H9 (cell line): ENCODE data around the gene FBLN2. TPM values are rescaled to one million over a fixed set of nuclear protein-coding genes. Genes with fewer than 3 reads are reported as not detected.

Experiments used
- DNase-seq: peaks from one replicate; pipeline ENCODE4 v3.0.0-alpha.2; 2017
- H2AFZ ChIP-seq: one replicate; pipeline ENCODE4 v1.6.1; 2013; ENCODE audit warnings: mild to moderate bottlenecking, low read length, control low read depth, moderate library complexity
- H2AK5ac ChIP-seq: 2 replicates; pipeline ENCODE4 v1.6.1; 2013; ENCODE audit warnings: low read length, control low read depth, mixed read lengths; ENCODE audit not compliant: insufficient read length
- H2BK120ac ChIP-seq: one replicate; pipeline ENCODE4 v1.6.1; 2013; ENCODE audit warnings: low read depth, mild to moderate bottlenecking, low read length, control low read depth, inconsistent platforms; ENCODE audit not compliant: poor library complexity, severe bottlenecking
- H2BK12ac ChIP-seq: 2 replicates; pipeline ENCODE4 v1.6.1; 2013; ENCODE audit warnings: low read length, control low read depth, mixed read lengths, low read depth; ENCODE audit not compliant: insufficient read length
- H2BK15ac ChIP-seq: 2 replicates; pipeline ENCODE4 v1.6.1; 2013; ENCODE audit warnings: low read depth, low read length, control low read depth
- H2BK20ac ChIP-seq: one replicate; pipeline ENCODE4 v1.6.1; 2013; ENCODE audit warnings: low read depth, mild to moderate bottlenecking, low read length, control low read depth, inconsistent platforms; ENCODE audit not compliant: poor library complexity, severe bottlenecking
- H2BK5ac ChIP-seq: 2 replicates; pipeline ENCODE4 v1.6.1; 2013; ENCODE audit warnings: low read length, control low read depth, mixed read lengths; ENCODE audit not compliant: insufficient read length
- H3K14ac ChIP-seq: 2 replicates; pipeline ENCODE4 v1.6.1; 2013; ENCODE audit warnings: low read length, control low read depth; ENCODE audit not compliant: insufficient read depth
- H3K18ac ChIP-seq: 2 replicates; pipeline ENCODE4 v1.6.1; 2013; ENCODE audit warnings: low read depth, mild to moderate bottlenecking, mixed read lengths, low read length, control low read depth; ENCODE audit not compliant: insufficient read length
- H3K23ac ChIP-seq: 2 replicates; pipeline ENCODE4 v1.6.1; 2013; ENCODE audit warnings: low read length, control low read depth, mixed read lengths, low read depth; ENCODE audit not compliant: insufficient read length
- H3K23me2 ChIP-seq: 2 replicates; pipeline ENCODE4 v1.6.1; 2013; ENCODE audit warnings: low read depth, mild to moderate bottlenecking, mixed read lengths, low read length, control low read depth; ENCODE audit not compliant: insufficient read length, poor library complexity, severe bottlenecking
- H3K27ac ChIP-seq: 2 replicates; pipeline ENCODE4 v1.5.1; 2013; ENCODE audit warnings: low read length, control low read depth, mixed read lengths, low read depth; ENCODE audit not compliant: insufficient read length
- H3K27me3 ChIP-seq: 2 replicates; pipeline ENCODE4 v1.6.1; 2013; ENCODE audit warnings: low read length, control low read depth, inconsistent platforms; ENCODE audit not compliant: insufficient read depth
- H3K4ac ChIP-seq: 2 replicates; pipeline ENCODE4 v1.6.1; 2013; ENCODE audit warnings: low read depth, mild to moderate bottlenecking, control low read depth, inconsistent platforms, low read length, moderate library complexity
- H3K4me1 ChIP-seq: 2 replicates; pipeline ENCODE4 v1.6.1; 2013; ENCODE audit warnings: low read length, control low read depth, inconsistent platforms; ENCODE audit not compliant: insufficient read depth
- H3K4me2 ChIP-seq: 2 replicates; pipeline ENCODE4 v1.6.1; 2013; ENCODE audit warnings: low read length, control low read depth, mixed read lengths; ENCODE audit not compliant: insufficient read length, insufficient read depth
- H3K56ac ChIP-seq: 2 replicates; pipeline ENCODE4 v1.6.1; 2013; ENCODE audit warnings: low read depth, mild to moderate bottlenecking, mixed read lengths, low read length, control low read depth; ENCODE audit not compliant: insufficient read length
- H3K79me1 ChIP-seq: 2 replicates; pipeline ENCODE4 v1.6.1; 2013; ENCODE audit warnings: low read depth, mild to moderate bottlenecking, moderate library complexity, low read length, control low read depth, inconsistent platforms; ENCODE audit not compliant: insufficient read depth, poor library complexity, severe bottlenecking
- H3K79me2 ChIP-seq: 2 replicates; pipeline ENCODE4 v1.6.1; 2013; ENCODE audit warnings: low read length, control low read depth, inconsistent platforms; ENCODE audit not compliant: insufficient read depth
- H3K9ac ChIP-seq: 2 replicates; pipeline ENCODE4 v1.6.1; 2013; ENCODE audit warnings: low read length, control low read depth, mixed read lengths; ENCODE audit not compliant: insufficient read length; ENCODE audit errors: extremely low read depth
- H3K9me3 ChIP-seq: one replicate; pipeline ENCODE4 v1.6.1; 2013; ENCODE audit warnings: low read depth, low read length, inconsistent platforms; ENCODE audit not compliant: control insufficient read depth
- H3T11ph ChIP-seq: one replicate; pipeline ENCODE4 v1.6.1; 2013; ENCODE audit warnings: mild to moderate bottlenecking, low read length, control low read depth, inconsistent platforms
- H4K20me1 ChIP-seq: one replicate; pipeline ENCODE4 v1.6.1; 2013; ENCODE audit not compliant: control insufficient read depth, insufficient read length, insufficient read depth
- H4K5ac ChIP-seq: 2 replicates; pipeline ENCODE4 v1.6.1; 2013; ENCODE audit warnings: low read depth, mild to moderate bottlenecking, mixed read lengths, low read length, control low read depth; ENCODE audit not compliant: insufficient read length
- H4K8ac ChIP-seq: replicated peaks from 2 replicates; pipeline ENCODE4 v1.6.1; 2013; ENCODE audit warnings: low read length, control low read depth, mixed read lengths, low read depth; ENCODE audit not compliant: insufficient read length
- H4K91ac ChIP-seq: 2 replicates; pipeline ENCODE4 v1.6.1; 2013; ENCODE audit warnings: low read depth, mild to moderate bottlenecking, moderate library complexity, mixed read lengths, low read length, control low read depth; ENCODE audit not compliant: insufficient read length
- H3K27ac Mint-ChIP-seq, 3 experiments: 2 replicates in 2 of 3; 3 replicates in 1 of 3; pipeline ENCODE4 v1.8.0; 2020 to 2021; ENCODE audit warnings: mixed read lengths in 3 of 3, mild to moderate bottlenecking in 1 of 3, moderate library complexity in 1 of 3
- H3K27me3 Mint-ChIP-seq: 2 replicates; pipeline ENCODE4 v1.8.0; 2021; ENCODE audit warnings: low read depth, mild to moderate bottlenecking, moderate library complexity, mixed read lengths
- H3K36me3 Mint-ChIP-seq, 3 experiments: 2 replicates in 2 of 3; 3 replicates in 1 of 3; pipeline ENCODE4 v1.8.0; 2020 to 2021; ENCODE audit warnings: low read depth in 3 of 3, mixed read lengths in 3 of 3; ENCODE audit not compliant: insufficient read depth in 1 of 3
- H3K4me1 Mint-ChIP-seq, 2 experiments: 2 replicates each; pipeline ENCODE4 v1.8.0; 2020; ENCODE audit warnings: mixed read lengths in 2 of 2
- H3K4me3 Mint-ChIP-seq, 2 experiments: 2 replicates in 1 of 2; 3 replicates in 1 of 2; pipeline ENCODE4 v1.8.0; 2020 to 2021; ENCODE audit warnings: mild to moderate bottlenecking in 2 of 2, mixed read lengths in 2 of 2, moderate library complexity in 1 of 2
- H3K9me3 Mint-ChIP-seq, 2 experiments: 2 replicates in 1 of 2; 3 replicates in 1 of 2; pipeline ENCODE4 v1.8.0; 2020; ENCODE audit warnings: mild to moderate bottlenecking in 2 of 2, mixed read lengths in 2 of 2, moderate library complexity in 1 of 2
- WGBS: extraction: QIAGEN DNeasy Blood & Tissue Kit; methylation state at CpG from one replicate; pipeline ENCODE4 v1.1.7; 2013; ENCODE audit warnings: missing lambda C conversion rate, low lambda C conversion rate, mixed read lengths; ENCODE audit not compliant: insufficient read length; ENCODE audit errors: extremely low coverage; 5-methylcytosine and 5-hydroxymethylcytosine counted together
- total RNA-seq: library from RNA; stranded (reverse); gene quantifications from 2 replicates; pipeline ENCODE4 v1.2.1, GENCODE V29; 2021
- TF ChIP-seq, protein P1 (sequence below): fragments of 200-600 bp; sonication (generic); conservative IDR thresholded peaks from 3 replicates; pipeline ENCODE4 v1.8.0; 2021; ENCODE audit warnings: antibody characterized with exemption, mild to moderate bottlenecking

FBLN2 gene
- total RNA-seq, 1 experiment from 2014 or later, result 11.8 TPM

DNA sequence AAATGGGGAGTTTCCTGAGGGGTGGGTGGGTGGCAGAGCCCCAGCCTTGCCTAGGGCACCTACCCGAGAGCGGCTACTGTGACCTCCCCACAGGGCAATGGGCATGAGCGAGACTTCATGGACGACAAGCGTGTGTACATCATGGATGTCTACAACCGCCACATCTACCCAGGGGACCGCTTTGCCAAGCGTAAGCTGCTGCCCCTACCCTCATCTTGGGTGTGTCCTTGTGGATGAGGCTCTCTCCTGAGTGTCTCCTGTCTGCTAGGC, 46.2 kb upstream of the FBLN2 start:
- H3K23ac ChIP-seq, result no peak overlapping the region
- H3K27me3 ChIP-seq, result no peaks in the 10 kb centered on the region
- H4K8ac ChIP-seq, result no peak overlapping the region
- H4K20me1 ChIP-seq, result peaks cover 8% of the 10 kb centered on the region
- H2BK12ac ChIP-seq, result no peak overlapping the region
- TF ChIP-seq, protein P1, sequence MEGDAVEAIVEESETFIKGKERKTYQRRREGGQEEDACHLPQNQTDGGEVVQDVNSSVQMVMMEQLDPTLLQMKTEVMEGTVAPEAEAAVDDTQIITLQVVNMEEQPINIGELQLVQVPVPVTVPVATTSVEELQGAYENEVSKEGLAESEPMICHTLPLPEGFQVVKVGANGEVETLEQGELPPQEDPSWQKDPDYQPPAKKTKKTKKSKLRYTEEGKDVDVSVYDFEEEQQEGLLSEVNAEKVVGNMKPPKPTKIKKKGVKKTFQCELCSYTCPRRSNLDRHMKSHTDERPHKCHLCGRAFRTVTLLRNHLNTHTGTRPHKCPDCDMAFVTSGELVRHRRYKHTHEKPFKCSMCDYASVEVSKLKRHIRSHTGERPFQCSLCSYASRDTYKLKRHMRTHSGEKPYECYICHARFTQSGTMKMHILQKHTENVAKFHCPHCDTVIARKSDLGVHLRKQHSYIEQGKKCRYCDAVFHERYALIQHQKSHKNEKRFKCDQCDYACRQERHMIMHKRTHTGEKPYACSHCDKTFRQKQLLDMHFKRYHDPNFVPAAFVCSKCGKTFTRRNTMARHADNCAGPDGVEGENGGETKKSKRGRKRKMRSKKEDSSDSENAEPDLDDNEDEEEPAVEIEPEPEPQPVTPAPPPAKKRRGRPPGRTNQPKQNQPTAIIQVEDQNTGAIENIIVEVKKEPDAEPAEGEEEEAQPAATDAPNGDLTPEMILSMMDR, result no peak
- no peak overlapping the region for H3K4me3 Mint-ChIP-seq
- H3K9me3 ChIP-seq, result no peaks in the 10 kb centered on the region
- H2BK120ac ChIP-seq, result no peak overlapping the region
- no peak overlapping the region; a peak in 1 of 7 replicates for H3K27ac Mint-ChIP-seq
- no peak overlapping the region for H4K5ac ChIP-seq
- H3K18ac ChIP-seq, result no peak overlapping the region
- no peak overlapping the region for H2BK20ac ChIP-seq
- no peaks in the 10 kb centered on the region; the same call in 1 of the 2 replicates for H3K4me1 ChIP-seq
- H3T11ph ChIP-seq, result no peak overlapping the region
- no peak overlapping the region for H3K4ac ChIP-seq
- no peak overlapping the region for H4K91ac ChIP-seq
- no peaks in the 10 kb centered on the region for H3K23me2 ChIP-seq
- no peaks in the 10 kb centered on the region for H3K79me2 ChIP-seq
- no peak overlapping the region; the same call in 1 of the 2 replicates for H3K14ac ChIP-seq
- H3K9me3 Mint-ChIP-seq, result no peaks in the 10 kb centered on the region; a peak in 2 of 5 replicates
- no peak overlapping the region for H3K4me2 ChIP-seq
- H2AFZ ChIP-seq, result no peak overlapping the region
- WGBS, result no CpG with 5 or more reads among the region's 8 CpGs
- no peaks in the 10 kb centered on the region for H3K27me3 Mint-ChIP-seq
- peaks cover 6 to 7% of the 10 kb centered on the region in 2 experiments for H3K4me1 Mint-ChIP-seq
- H2AK5ac ChIP-seq, result no peak overlapping the region
- no peak overlapping the region for H3K9ac ChIP-seq
- H2BK5ac ChIP-seq, result no peak overlapping the region
- no peak for DNase-seq
- H3K36me3 Mint-ChIP-seq, result no peaks in the 10 kb centered on the region
- H3K56ac ChIP-seq, result no peak overlapping the region
- no peaks in the 10 kb centered on the region for H3K79me1 ChIP-seq
- no peak overlapping the region for H2BK15ac ChIP-seq
- H3K27ac ChIP-seq, result no peak overlapping the region
